GM18870 (cell line): ENCODE data around the gene DGCR8.

Experiments
- ATAC-seq: cut with Tn5 transposase; IDR thresholded peaks from one replicate; pipeline ENCODE4 v1.9.1; 2021; ENCODE audit warnings: moderate library complexity; ENCODE audit not compliant: unreplicated experiment

Gene DGCR8

GRCh38 chr22:20089226-20089976, 9.4 kb downstream of the DGCR8 start:
- no peak for ATAC-seq

GRCh38 chr22:20089977-20090729, 10.1 kb downstream of the DGCR8 start:
- no peak for ATAC-seq

- ATAC-seq, result no peak
These were observed 10.7 kb downstream of the DGCR8 start for GRCh38 chr22:20090730-20091240.

- ATAC-seq, result no peak
These were observed 11.8 kb downstream of the DGCR8 start for GRCh38 chr22:20091690-20092476.

- no peak for ATAC-seq
These were observed 12.4 kb downstream of the DGCR8 start for GRCh38 chr22:20092477-20092854.

GRCh38 chr22:20093418-20094196, 13.6 kb downstream of the DGCR8 start:
- ATAC-seq, result no peak

- no peak for ATAC-seq
These were observed 14.3 kb downstream of the DGCR8 start for GRCh38 chr22:20094197-20094807.

GRCh38 chr22:20095521-20095920, 15.5 kb downstream of the DGCR8 start:
- ATAC-seq, result no peak

GRCh38 chr22:20096574-20097420, 16.8 kb downstream of the DGCR8 start:
- no peak for ATAC-seq

GRCh38 chr22:20099099-20099711, 19.2 kb downstream of the DGCR8 start:
- no peak for ATAC-seq

GRCh38 chr22:20101638-20102037, 21.6 kb downstream of the DGCR8 start:
- no peak for ATAC-seq

GRCh38 chr22:20102203-20102780, 22.3 kb downstream of the DGCR8 start:
- no peak for ATAC-seq

GRCh38 chr22:20105456-20106204, 25.6 kb downstream of the DGCR8 start:
- ATAC-seq, result no peak

GRCh38 chr22:20106205-20106848, 26.3 kb downstream of the DGCR8 start:
- no peak for ATAC-seq

- ATAC-seq, result no peak
These were observed 26.8 kb downstream of the DGCR8 start for GRCh38 chr22:20106849-20107237.

GRCh38 chr22:20107471-20107901, 27.4 kb downstream of the DGCR8 start:
- ATAC-seq, result no peak
